PC-3 (cell line): ENCODE data around the gene FOS. TPM values are rescaled to one million over a fixed set of nuclear protein-coding genes. Genes with fewer than 3 reads are reported as not detected.

Source experiments
- ATAC-seq: fragments of 200-7000 bp; cut with Tn5 transposase; 2 replicates; pipeline ENCODE4 v1.9.1; 2020; ENCODE audit warnings: mild to moderate bottlenecking, moderate library complexity
- BruUV-seq: library from RNA; stranded (reverse); fragments of 400-500 nt; replicated peaks from 2 replicates; lab custom pipeline; 2021; lab: Mats Ljungman, UMichigan
- CTCF ChIA-PET: fragments of 300-600 bp; sonication (Branson Sonifier 250); formaldehyde crosslinking; loops from one replicate; lab custom pipeline; 2022; ENCODE audit warnings: antibody characterized with exemption; lab: Charles Lee
- POLR2A ChIA-PET: fragments of 300-600 bp; sonication (Branson Sonifier 250); formaldehyde crosslinking; loops from one replicate; lab custom pipeline; 2022; ENCODE audit warnings: antibody characterized with exemption; ENCODE audit not compliant: unreplicated experiment; lab: Charles Lee
- DNase-seq: peaks from one replicate; pipeline ENCODE4 v3.0.0-alpha.2; 2015
- H2AFZ ChIP-seq: fragments of 300-600 bp; sonication (generic); 2 replicates; pipeline ENCODE4 v1.6.0; 2016; ENCODE audit warnings: antibody characterized with exemption, low read length
- H3F3A ChIP-seq: fragments of 300-600 bp; sonication (generic); one replicate; pipeline ENCODE4 v1.6.0; 2017; ENCODE audit warnings: antibody characterized with exemption, low read length, control low read depth, mild to moderate bottlenecking; ENCODE audit not compliant: unreplicated experiment
- H3K27ac ChIP-seq: fragments of 300-600 bp; sonication (generic); 2 replicates; pipeline ENCODE4 v1.5.1; 2016; ENCODE audit warnings: mild to moderate bottlenecking, low read length
- H3K27me3 ChIP-seq: fragments of 300-600 bp; sonication (generic); 2 replicates; pipeline ENCODE4 v1.6.1; 2016; ENCODE audit warnings: low read length, mixed read lengths
- H3K36me3 ChIP-seq: fragments of 300-600 bp; sonication (generic); 2 replicates; pipeline ENCODE4 v1.6.1; 2016; ENCODE audit warnings: low read depth, mixed run types, low read length, mixed read lengths
- H3K4me1 ChIP-seq: fragments of 300-600 bp; sonication (generic); 2 replicates; pipeline ENCODE4 v1.5.1; 2016; ENCODE audit warnings: low read length; ENCODE audit not compliant: insufficient read depth
- H3K4me2 ChIP-seq: fragments of 300-600 bp; sonication (generic); 2 replicates; pipeline ENCODE4 v1.6.0; 2016; ENCODE audit warnings: low read length
- H3K4me3 ChIP-seq: fragments of 300-600 bp; sonication (generic); 2 replicates; pipeline ENCODE4 v1.5.1; 2016; ENCODE audit warnings: mild to moderate bottlenecking, low read length, mixed read lengths
- H3K79me2 ChIP-seq: fragments of 300-600 bp; sonication (generic); 2 replicates; pipeline ENCODE4 v1.6.1; 2017; ENCODE audit warnings: low read length, mixed read lengths
- H3K9ac ChIP-seq: fragments of 300-600 bp; sonication (generic); 2 replicates; pipeline ENCODE4 v1.6.0; 2016; ENCODE audit warnings: mild to moderate bottlenecking, low read length
- H3K9me2 ChIP-seq: fragments of 300-600 bp; sonication (generic); replicated peaks from 2 replicates; pipeline ENCODE4 v1.6.1; 2016; ENCODE audit warnings: mixed run types, low read length, mixed read lengths
- H3K9me3 ChIP-seq: fragments of 300-600 bp; sonication (generic); 2 replicates; pipeline ENCODE4 v1.6.1; 2016; ENCODE audit warnings: low read length, mixed read lengths
- H4K20me1 ChIP-seq: fragments of 300-600 bp; sonication (generic); 2 replicates; pipeline ENCODE4 v1.6.1; 2016; ENCODE audit warnings: low read length, mixed read lengths
- EZH2 ChIP-seq: fragments of 300-600 bp; sonication (generic); IDR thresholded peaks from one replicate; pipeline ENCODE4 v1.6.1; 2017; ENCODE audit warnings: antibody characterized with exemption, mild to moderate bottlenecking, low read length; ENCODE audit not compliant: unreplicated experiment
- EZH2phosphoT487 ChIP-seq: fragments of 300-600 bp; sonication (generic); IDR thresholded peaks from 2 replicates; pipeline ENCODE4 v1.6.1; 2018; ENCODE audit warnings: mild to moderate bottlenecking, antibody characterized with exemption, low read length, borderline replicate concordance
- intact Hi-C: fragments of 100-400 bp; cut with micrococcal nuclease; formaldehyde crosslinking; loops from 2 replicates; pipeline ENCODE4 v1.9.0; 2023
- total RNA-seq: library from RNA; depleted of rRNA; stranded (reverse); fragments of >200 nt; gene quantifications from 2 replicates; pipeline ENCODE4 v1.2.3, GENCODE V29; 2014
- TF ChIP-seq, protein P1 (sequence below): fragments of 300-600 bp; sonication (generic); conservative IDR thresholded peaks from 2 replicates; pipeline ENCODE4 v1.5.1; 2017; ENCODE audit warnings: antibody characterized with exemption, low read depth, mild to moderate bottlenecking, low read length

FOS gene
- total RNA-seq, 1 experiment from 2014 or later: 99.2 TPM

DNA sequence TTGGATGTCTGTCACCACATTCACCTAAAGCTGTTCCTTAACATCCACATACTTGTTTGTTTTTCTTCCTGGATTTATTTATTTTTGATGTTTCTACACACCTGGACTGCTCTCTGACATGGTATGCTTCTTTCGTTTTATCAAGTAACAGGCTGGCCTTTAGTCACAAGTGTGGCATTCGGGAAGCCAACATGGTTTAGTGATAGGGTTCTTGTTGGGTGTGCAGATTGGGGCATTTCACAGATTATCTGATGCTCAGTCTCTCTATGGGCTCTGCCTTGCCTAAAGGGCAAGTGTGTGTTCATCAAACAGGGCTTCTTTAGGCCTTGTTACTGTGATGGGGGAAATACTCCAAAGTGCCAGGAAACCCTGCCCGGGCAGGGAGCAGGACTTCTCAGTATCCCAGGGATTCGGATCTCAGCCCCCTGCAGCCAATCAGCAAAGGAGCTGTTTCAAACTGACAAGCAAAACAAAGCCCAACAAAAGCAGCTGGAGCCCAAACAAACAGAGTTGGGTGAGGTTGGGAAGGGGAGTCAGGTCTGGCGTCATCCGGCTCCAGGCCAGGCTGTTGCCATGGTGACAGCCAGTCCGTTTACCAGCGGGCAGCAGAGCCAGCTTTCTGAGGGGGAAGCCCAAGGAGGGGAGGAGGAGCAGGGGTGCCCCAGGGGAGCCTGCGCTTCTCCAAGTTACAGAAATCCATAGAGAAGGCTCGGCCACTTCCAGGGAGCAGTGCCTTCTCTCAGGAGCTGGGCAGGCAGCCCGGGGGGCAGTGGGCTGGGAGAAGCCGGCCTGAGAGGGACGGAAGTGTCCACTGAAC lies 31.9 kb downstream of the FOS start:
- TF ChIP-seq EZH2phosphoT487 (no peak), EZH2 (no peak)
- TF ChIP-seq, protein P1, sequence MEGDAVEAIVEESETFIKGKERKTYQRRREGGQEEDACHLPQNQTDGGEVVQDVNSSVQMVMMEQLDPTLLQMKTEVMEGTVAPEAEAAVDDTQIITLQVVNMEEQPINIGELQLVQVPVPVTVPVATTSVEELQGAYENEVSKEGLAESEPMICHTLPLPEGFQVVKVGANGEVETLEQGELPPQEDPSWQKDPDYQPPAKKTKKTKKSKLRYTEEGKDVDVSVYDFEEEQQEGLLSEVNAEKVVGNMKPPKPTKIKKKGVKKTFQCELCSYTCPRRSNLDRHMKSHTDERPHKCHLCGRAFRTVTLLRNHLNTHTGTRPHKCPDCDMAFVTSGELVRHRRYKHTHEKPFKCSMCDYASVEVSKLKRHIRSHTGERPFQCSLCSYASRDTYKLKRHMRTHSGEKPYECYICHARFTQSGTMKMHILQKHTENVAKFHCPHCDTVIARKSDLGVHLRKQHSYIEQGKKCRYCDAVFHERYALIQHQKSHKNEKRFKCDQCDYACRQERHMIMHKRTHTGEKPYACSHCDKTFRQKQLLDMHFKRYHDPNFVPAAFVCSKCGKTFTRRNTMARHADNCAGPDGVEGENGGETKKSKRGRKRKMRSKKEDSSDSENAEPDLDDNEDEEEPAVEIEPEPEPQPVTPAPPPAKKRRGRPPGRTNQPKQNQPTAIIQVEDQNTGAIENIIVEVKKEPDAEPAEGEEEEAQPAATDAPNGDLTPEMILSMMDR: no peak
- Histone ChIP-seq H2AFZ (no peak overlapping the region), H3K4me1 (peaks cover 11% of the 10 kb centered on the region), H3K36me3 (no peaks in the 10 kb centered on the region), H3K79me2 (no peaks in the 10 kb centered on the region), H3K9me3 (no peaks in the 10 kb centered on the region), H3K9ac (no peak overlapping the region), H3K4me3 (no peak overlapping the region), H3K27ac (no peak overlapping the region), H3F3A (no peaks in the 10 kb centered on the region), H3K9me2 (no peaks in the 10 kb centered on the region), H3K27me3 (no peaks in the 10 kb centered on the region), H4K20me1 (no peaks in the 10 kb centered on the region), H3K4me2 (no peak overlapping the region)
- intact Hi-C loops: no loop called here
- DNase-seq (peak; percentile 19), ATAC-seq (no peak)
- CTCF ChIA-PET: interaction anchor here (0.8 kb wide), 1 partner anchor 12 kb away, joined by 4 read pairs; no protein-coding TSS in a partner anchor
- POLR2A ChIA-PET: no interaction called here
- no TSS peak for BruUV-seq

DNA sequence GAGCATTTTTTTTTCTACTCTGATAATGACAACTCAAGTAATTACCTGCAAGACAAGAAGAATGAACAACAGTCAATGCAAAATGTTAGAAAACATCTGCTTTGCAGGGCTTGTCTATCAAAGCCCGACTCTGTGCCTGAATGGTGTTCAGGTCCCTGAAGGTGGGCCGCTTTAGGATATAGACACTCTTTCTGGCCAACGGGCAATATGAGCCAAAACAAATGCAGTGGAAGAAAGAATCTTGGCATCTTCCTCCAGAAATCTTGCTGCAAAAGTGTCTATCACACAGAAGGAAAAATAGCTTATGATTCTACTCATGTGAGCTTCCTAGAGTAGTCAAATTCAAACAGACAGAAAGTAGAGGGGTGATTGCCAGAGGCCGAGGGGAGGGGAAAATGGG lies 32.7 kb downstream of the FOS start:
- Histone ChIP-seq H4K20me1 (no peaks in the 10 kb centered on the region), H3K9ac (no peak overlapping the region), H3K4me2 (no peak overlapping the region), H3K4me1 (peaks cover 15% of the 10 kb centered on the region), H3K79me2 (no peaks in the 10 kb centered on the region), H3K4me3 (no peak overlapping the region), H3K27ac (no peak overlapping the region), H3K9me2 (no peaks in the 10 kb centered on the region), H2AFZ (no peak overlapping the region), H3K9me3 (no peaks in the 10 kb centered on the region), H3K27me3 (no peaks in the 10 kb centered on the region), H3K36me3 (no peaks in the 10 kb centered on the region), H3F3A (no peaks in the 10 kb centered on the region)
- POLR2A ChIA-PET: no interaction called here
- no TSS peak for BruUV-seq
- CTCF ChIA-PET: no interaction called here
- ATAC-seq: no peak
- no peak for DNase-seq
- intact Hi-C loops: no loop called here
- TF ChIP-seq EZH2phosphoT487 (no peak), EZH2 (no peak)
- TF ChIP-seq, protein P1: no peak

DNA sequence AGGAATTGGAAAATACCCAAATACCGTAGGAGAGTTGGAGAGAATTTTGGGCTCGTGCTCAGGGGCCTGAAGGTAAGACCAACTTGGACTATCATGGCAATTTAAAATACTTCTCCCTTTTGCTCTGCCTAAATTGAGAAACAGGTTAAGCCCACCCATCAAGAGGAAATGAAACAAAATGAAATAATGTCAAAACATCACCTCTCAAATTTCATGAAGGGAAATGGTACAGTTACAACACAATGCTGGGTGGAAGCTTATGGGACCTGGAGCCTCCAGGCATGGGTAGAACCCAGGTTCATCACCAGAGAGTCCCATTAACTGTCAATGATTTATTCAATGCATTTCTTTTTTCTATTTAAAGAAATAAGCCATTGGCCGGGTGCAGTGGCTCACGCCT lies 33.7 kb downstream of the FOS start:
- no peak overlapping the region for H3K4me2 ChIP-seq
- TF ChIP-seq EZH2: no peak
- TF ChIP-seq, protein P1: no peak
- TF ChIP-seq EZH2phosphoT487: no peak
- no peak for ATAC-seq
- intact Hi-C loops: no loop called here
- BruUV-seq: no TSS peak
- H2AFZ ChIP-seq: no peak overlapping the region
- no peaks in the 10 kb centered on the region for H3F3A ChIP-seq
- H3K4me3 ChIP-seq: no peak overlapping the region
- no peaks in the 10 kb centered on the region for H3K27me3 ChIP-seq
- ChIA-PET POLR2A (interaction anchor here (0.6 kb wide), 1 partner anchor 1160 kb away, joined by 3 read pairs; no protein-coding TSS in a partner anchor), CTCF (no interaction called here)
- no peaks in the 10 kb centered on the region for H3K79me2 ChIP-seq
- no peaks in the 10 kb centered on the region for H3K9me3 ChIP-seq
- H3K9ac ChIP-seq: no peak overlapping the region
- H3K27ac ChIP-seq: no peak overlapping the region
- no peaks in the 10 kb centered on the region for H3K9me2 ChIP-seq
- no peak for DNase-seq
- H4K20me1 ChIP-seq: no peaks in the 10 kb centered on the region
- H3K36me3 ChIP-seq: no peaks in the 10 kb centered on the region
- peaks cover 15% of the 10 kb centered on the region for H3K4me1 ChIP-seq
